ENCODE data around the gene RPA1. TPM values are rescaled to one million over a fixed set of nuclear protein-coding genes. Genes with fewer than 3 reads are reported as not detected.

RPA1 gene
- total RNA-seq, 1 donor from 2014 or later = 30.9 TPM

DNA sequence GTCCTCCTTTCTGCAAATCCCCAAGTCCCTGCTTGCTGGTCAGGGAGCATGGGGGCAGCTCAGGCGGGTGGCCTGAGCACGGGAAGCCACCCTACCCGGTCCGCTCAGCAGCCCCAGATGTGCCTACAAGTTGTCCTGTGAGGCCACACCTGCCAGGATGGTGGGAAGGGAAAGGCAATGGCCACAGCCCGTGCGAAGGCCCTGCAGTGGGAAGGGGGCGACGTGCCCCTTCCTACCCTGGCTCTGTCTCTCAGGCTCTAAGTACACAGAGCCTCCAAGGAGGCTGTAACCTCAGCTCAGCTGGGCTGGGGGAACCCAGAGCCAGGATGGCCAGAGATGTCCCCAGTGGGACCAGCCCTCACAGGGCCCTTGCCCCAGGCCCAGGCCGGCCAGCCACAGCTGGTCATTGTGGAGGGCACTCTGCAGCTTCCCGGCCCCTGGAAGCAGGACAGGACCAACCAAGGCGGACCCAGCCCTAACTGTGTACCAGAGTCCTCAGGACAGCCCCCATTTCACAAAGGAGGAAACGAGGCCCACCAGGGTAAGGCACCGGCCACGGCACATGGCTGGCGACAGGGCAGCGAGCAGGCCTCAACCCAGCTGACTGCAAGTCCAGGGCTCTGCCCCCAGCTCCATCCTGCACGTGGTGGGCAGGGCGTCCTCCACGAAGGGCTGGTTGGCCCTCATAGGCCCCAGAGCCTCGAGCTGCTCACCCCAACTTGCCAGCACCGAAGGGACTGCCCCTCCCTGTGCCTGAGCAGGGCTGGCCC lies 113.0 kb downstream of the RPA1 start:
- no peaks in the 10 kb centered on the region for H3K36me3 ChIP-seq
- no peak overlapping the region for H3K27ac ChIP-seq
- H3K27me3 ChIP-seq = no peaks in the 10 kb centered on the region
- TF ChIP-seq, protein P1, sequence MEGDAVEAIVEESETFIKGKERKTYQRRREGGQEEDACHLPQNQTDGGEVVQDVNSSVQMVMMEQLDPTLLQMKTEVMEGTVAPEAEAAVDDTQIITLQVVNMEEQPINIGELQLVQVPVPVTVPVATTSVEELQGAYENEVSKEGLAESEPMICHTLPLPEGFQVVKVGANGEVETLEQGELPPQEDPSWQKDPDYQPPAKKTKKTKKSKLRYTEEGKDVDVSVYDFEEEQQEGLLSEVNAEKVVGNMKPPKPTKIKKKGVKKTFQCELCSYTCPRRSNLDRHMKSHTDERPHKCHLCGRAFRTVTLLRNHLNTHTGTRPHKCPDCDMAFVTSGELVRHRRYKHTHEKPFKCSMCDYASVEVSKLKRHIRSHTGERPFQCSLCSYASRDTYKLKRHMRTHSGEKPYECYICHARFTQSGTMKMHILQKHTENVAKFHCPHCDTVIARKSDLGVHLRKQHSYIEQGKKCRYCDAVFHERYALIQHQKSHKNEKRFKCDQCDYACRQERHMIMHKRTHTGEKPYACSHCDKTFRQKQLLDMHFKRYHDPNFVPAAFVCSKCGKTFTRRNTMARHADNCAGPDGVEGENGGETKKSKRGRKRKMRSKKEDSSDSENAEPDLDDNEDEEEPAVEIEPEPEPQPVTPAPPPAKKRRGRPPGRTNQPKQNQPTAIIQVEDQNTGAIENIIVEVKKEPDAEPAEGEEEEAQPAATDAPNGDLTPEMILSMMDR (IDR thresholded peaks at IDR 0.05) = no peak
- TF ChIP-seq POLR2A (IDR thresholded peaks at IDR 0.05) (no peak), POLR2AphosphoS5 (IDR thresholded peaks at IDR 0.05; ENCODE audit: insufficient read depth in 1 of 2, low read depth in 1 of 2) (no peak)
- H3K4me1 ChIP-seq = peaks cover 14% of the 10 kb centered on the region
- H3K4me3 ChIP-seq = no peak overlapping the region
- intact Hi-C loops (cut with DNase I) = no loop called here
- H3K9me3 ChIP-seq = no peaks in the 10 kb centered on the region
- DNase-seq (ENCODE audit: extremely low spot score in 2 of 2) = no peak

DNA sequence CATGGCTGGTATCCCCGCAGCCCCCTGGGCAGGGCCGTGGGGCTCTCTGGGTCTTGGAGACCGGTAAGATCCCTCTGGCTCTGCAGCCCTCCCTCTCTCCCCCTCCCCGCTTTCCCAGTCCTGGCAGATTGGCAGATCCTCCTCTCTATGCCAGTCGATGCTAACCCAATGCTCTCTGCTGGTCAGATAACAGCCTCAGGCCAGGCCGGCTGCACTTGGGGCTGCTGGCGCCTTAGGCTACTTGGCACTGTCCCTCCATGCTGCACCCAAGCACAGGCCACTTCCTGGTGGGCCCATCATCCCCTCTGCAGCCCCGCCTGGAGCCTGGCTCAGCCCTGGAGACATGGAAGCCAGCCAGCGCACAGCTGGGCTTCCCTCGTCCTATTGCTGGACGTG lies 113.6 kb downstream of the RPA1 start:
- H3K27me3 ChIP-seq = no peaks in the 10 kb centered on the region
- TF ChIP-seq POLR2AphosphoS5 (IDR thresholded peaks at IDR 0.05; ENCODE audit: insufficient read depth in 1 of 2, low read depth in 1 of 2) (no peak), POLR2A (IDR thresholded peaks at IDR 0.05) (no peak)
- TF ChIP-seq, protein P1 (IDR thresholded peaks at IDR 0.05) = no peak
- no peaks in the 10 kb centered on the region for H3K9me3 ChIP-seq
- no peak for DNase-seq (ENCODE audit: extremely low spot score in 2 of 2)
- H3K4me1 ChIP-seq = peaks cover 14% of the 10 kb centered on the region
- no peaks in the 10 kb centered on the region for H3K36me3 ChIP-seq
- intact Hi-C loops (cut with DNase I) = no loop called here
- no peak overlapping the region for H3K27ac ChIP-seq
- H3K4me3 ChIP-seq = no peak overlapping the region

DNA sequence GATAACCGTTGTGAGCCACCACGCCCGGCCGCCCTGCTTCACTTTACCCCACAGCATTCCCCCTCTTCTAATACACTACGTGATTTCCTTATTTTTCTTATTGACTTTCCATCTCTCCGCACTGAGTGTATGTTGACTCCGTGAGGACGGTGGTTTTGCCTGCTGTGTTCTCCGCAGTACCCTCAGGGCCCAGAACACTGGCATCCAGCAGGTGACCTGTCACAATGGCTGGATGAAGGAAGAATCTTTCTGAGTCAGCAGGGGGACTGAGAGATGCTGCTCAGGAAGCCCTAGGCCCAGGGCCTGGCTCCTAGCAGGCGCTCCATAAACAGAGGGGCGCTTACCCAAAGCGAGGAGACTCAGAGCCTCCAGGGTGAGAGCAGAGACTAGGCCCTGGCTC lies 115.8 kb downstream of the RPA1 start:
- no peak for TF ChIP-seq POLR2A (IDR thresholded peaks at IDR 0.05)
- TF ChIP-seq, protein P1 (IDR thresholded peaks at IDR 0.05) = no peak
- no peak for TF ChIP-seq POLR2AphosphoS5 (IDR thresholded peaks at IDR 0.05; ENCODE audit: insufficient read depth in 1 of 2, low read depth in 1 of 2)
- DNase-seq (ENCODE audit: extremely low spot score in 2 of 2) = no peak
- intact Hi-C loops (cut with DNase I) = no loop called here

DNA sequence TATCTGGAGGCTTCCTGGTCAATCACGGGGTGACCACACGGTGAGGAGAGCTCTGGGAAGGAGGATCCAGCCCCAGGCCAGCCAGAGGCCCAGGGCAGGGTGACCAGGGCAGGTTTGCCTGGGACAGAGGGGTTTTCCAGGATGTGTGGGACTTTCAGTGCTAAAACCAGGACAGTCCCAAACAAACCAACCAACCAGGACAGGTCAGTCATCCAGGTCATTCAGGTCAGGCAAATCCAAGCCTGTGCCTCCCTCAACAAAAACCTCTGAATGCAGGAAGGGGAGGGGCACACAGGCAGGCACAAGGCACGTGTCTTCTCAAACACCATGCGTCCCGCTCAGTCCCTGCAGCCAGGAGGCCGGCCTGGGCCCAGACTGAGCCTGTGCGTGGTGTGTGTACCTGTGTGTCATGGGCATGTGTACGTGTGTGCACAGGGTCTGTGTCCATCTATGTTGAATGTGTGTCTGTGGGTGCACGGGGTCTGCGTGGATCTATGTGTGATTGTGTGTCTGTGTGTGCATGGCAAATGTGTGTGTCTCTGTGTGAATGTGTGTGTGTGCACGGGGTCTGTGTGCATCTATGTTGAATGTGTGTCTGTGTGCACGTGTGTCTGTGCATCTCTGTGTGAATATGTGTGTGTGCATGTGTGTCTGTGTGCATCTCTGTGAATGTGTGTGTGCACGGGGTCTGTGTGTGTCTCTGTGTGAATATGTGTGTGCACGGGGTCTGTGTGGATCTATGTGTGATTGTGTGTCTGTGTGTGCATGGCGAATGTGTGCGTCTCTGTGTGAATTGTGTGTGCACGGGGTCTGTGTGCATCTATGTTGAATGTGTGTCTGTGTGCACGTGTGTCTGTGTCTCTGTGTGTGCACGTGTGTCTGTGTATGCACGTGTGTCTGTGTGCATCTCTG lies 116.5 kb downstream of the RPA1 start:
- DNase-seq (ENCODE audit: extremely low spot score in 2 of 2) = no peak
- Histone ChIP-seq H3K27ac (no peak overlapping the region), H3K4me3 (no peak overlapping the region), H3K4me1 (no peaks in the 10 kb centered on the region), H3K9me3 (no peaks in the 10 kb centered on the region), H3K27me3 (no peaks in the 10 kb centered on the region), H3K36me3 (no peaks in the 10 kb centered on the region)
- intact Hi-C loops (cut with DNase I) = no loop called here
- TF ChIP-seq, protein P1 (IDR thresholded peaks at IDR 0.05) = no peak
- TF ChIP-seq POLR2A (IDR thresholded peaks at IDR 0.05) = no peak
- TF ChIP-seq POLR2AphosphoS5 (IDR thresholded peaks at IDR 0.05; ENCODE audit: insufficient read depth in 1 of 2, low read depth in 1 of 2) = no peak

More for the DNA sequence above, 115.8 kb downstream of the RPA1 start:
- H3K4me1 ChIP-seq = peaks cover 2% of the 10 kb centered on the region
- H3K27ac ChIP-seq = no peak overlapping the region
- H3K9me3 ChIP-seq = no peaks in the 10 kb centered on the region
- H3K36me3 ChIP-seq = no peaks in the 10 kb centered on the region
- H3K4me3 ChIP-seq = no peak overlapping the region
- no peaks in the 10 kb centered on the region for H3K27me3 ChIP-seq
